Neural progenitor cell (in vitro differentiated cells): ENCODE results near the gene ST3GAL4. TPM values are rescaled to one million over a fixed set of nuclear protein-coding genes. Genes with fewer than 3 reads are reported as not detected.

Experiments used
- DNase-seq: peaks from one replicate; pipeline ENCODE4 v3.0.0-alpha.2; 2016; ENCODE audit warnings: low spot score
- H2AFZ ChIP-seq: fragments of 200-600 bp; sonication (generic); replicated peaks from 2 replicates; pipeline ENCODE4 v1.6.1; 2016; ENCODE audit warnings: antibody characterized with exemption
- H3F3A ChIP-seq: fragments of 200-600 bp; sonication (generic); 2 replicates; pipeline ENCODE4 v1.6.1; 2016; ENCODE audit warnings: antibody characterized with exemption, low read depth
- H3K27ac ChIP-seq: fragments of 200-600 bp; sonication (generic); 2 replicates; pipeline ENCODE4 v1.5.1; 2016; ENCODE audit warnings: mild to moderate bottlenecking
- H3K27me3 ChIP-seq: fragments of 200-600 bp; sonication (generic); 2 replicates; pipeline ENCODE4 v1.6.1; 2016; ENCODE audit warnings: mild to moderate bottlenecking, moderate library complexity
- H3K36me3 ChIP-seq: fragments of 200-600 bp; sonication (generic); 2 replicates; pipeline ENCODE4 v1.5.1; 2016
- H3K4me1 ChIP-seq: fragments of 200-600 bp; sonication (generic); 2 replicates; pipeline ENCODE4 v1.6.1; 2016; ENCODE audit warnings: mixed run types
- H3K4me2 ChIP-seq: fragments of 200-600 bp; sonication (generic); 2 replicates; pipeline ENCODE4 v1.6.1; 2016
- H3K4me3 ChIP-seq: fragments of 200-600 bp; sonication (generic); 2 replicates; pipeline ENCODE4 v1.5.1; 2016
- H3K79me2 ChIP-seq: fragments of 200-600 bp; sonication (generic); 2 replicates; pipeline ENCODE4 v1.6.1; 2016; ENCODE audit warnings: low read depth
- H3K9ac ChIP-seq: fragments of 200-600 bp; sonication (generic); 2 replicates; pipeline ENCODE4 v1.6.1; 2016
- H3K9me3 ChIP-seq: fragments of 200-600 bp; sonication (generic); 2 replicates; pipeline ENCODE4 v1.5.1; 2016; ENCODE audit warnings: low read depth
- H4K20me1 ChIP-seq: fragments of 200-600 bp; sonication (generic); 2 replicates; pipeline ENCODE4 v1.6.1; 2016; ENCODE audit warnings: low read depth
- H3K27ac Mint-ChIP-seq: 3 replicates; pipeline ENCODE4 v1.8.0; 2021; ENCODE audit warnings: mixed read lengths
- H3K27me3 Mint-ChIP-seq: 2 replicates; pipeline ENCODE4 v1.8.0; 2022; ENCODE audit warnings: low read depth, mild to moderate bottlenecking, inconsistent platforms, moderate library complexity, mixed read lengths; ENCODE audit not compliant: insufficient read depth
- H3K36me3 Mint-ChIP-seq: 3 replicates; pipeline ENCODE4 v1.8.0; 2021; ENCODE audit warnings: mixed read lengths
- H3K4me1 Mint-ChIP-seq: 3 replicates; pipeline ENCODE4 v1.8.0; 2021; ENCODE audit warnings: mixed read lengths
- H3K4me3 Mint-ChIP-seq: 3 replicates; pipeline ENCODE4 v1.8.0; 2021; ENCODE audit warnings: mild to moderate bottlenecking, moderate library complexity, mixed read lengths
- H3K9me3 Mint-ChIP-seq: 3 replicates; pipeline ENCODE4 v1.8.0; 2020; ENCODE audit warnings: mixed read lengths
- CTCF ChIP-seq: fragments of 200-600 bp; sonication (generic); IDR thresholded peaks from 2 replicates; pipeline ENCODE4 v1.5.1; 2017; ENCODE audit warnings: antibody characterized with exemption, mild to moderate bottlenecking
- EZH2 ChIP-seq: fragments of 200-600 bp; sonication (generic); IDR thresholded peaks from 2 replicates; pipeline ENCODE4 v1.6.1; 2017; ENCODE audit warnings: antibody characterized with exemption, mild to moderate bottlenecking, moderate library complexity
- EZH2phosphoT487 ChIP-seq: fragments of 200-600 bp; sonication (generic); IDR thresholded peaks from 2 replicates; pipeline ENCODE4 v1.6.1; 2017; ENCODE audit warnings: antibody characterized with exemption
- small RNA-seq: library from RNA; depleted of rRNA; stranded (forward); fragments of <200 nt; gene quantifications from one replicate; pipeline ENCODE3, GENCODE V24; 2015
- total RNA-seq: library from RNA; depleted of rRNA; stranded (reverse); fragments of >200 nt; gene quantifications from 2 replicates; pipeline ENCODE4 v1.2.3, GENCODE V29; 2015; ENCODE audit warnings: low replicate concordance

Gene ST3GAL4
- total RNA-seq, 1 donor from 2014 or later, result 13.0 TPM

GRCh38 chr11:126462422-126462821, 106.9 kb downstream of the ST3GAL4 start:
- TF ChIP-seq EZH2phosphoT487 (no peak), EZH2 (no peak), CTCF (no peak)
- no peaks in the 10 kb centered on the region for H3K9me3 ChIP-seq
- no peaks in the 10 kb centered on the region for H3K36me3 ChIP-seq
- no peaks in the 10 kb centered on the region for H4K20me1 ChIP-seq
- no peaks in the 10 kb centered on the region for H3K36me3 Mint-ChIP-seq
- H3K4me1 ChIP-seq, result peaks cover 3% of the 10 kb centered on the region
- no peak overlapping the region for H3K4me3 ChIP-seq
- no peak overlapping the region for H3K27ac ChIP-seq
- H3K27me3 ChIP-seq, result no peaks in the 10 kb centered on the region
- H3K79me2 ChIP-seq, result no peaks in the 10 kb centered on the region
- H3F3A ChIP-seq, result no peaks in the 10 kb centered on the region
- no peaks in the 10 kb centered on the region for H3K9me3 Mint-ChIP-seq
- no peak overlapping the region for H3K4me2 ChIP-seq
- peaks cover 8% of the 10 kb centered on the region for H3K4me1 Mint-ChIP-seq
- H3K27me3 Mint-ChIP-seq, result peaks cover 5% of the 10 kb centered on the region
- H3K4me3 Mint-ChIP-seq, result no peak overlapping the region
- no peak overlapping the region for H3K27ac Mint-ChIP-seq
- H3K9ac ChIP-seq, result no peak overlapping the region
- H2AFZ ChIP-seq, result no peak overlapping the region
- DNase-seq, result no peak

Small RNA genes lying within 50 kb of the gene (small RNA-seq; reads per million reads assigned to genes)
- not detected for gene AP001318.3

Other genes with a start within 250 kb of the ST3GAL4 start
- gene RPUSD4, start 144.0 kb upstream of the ST3GAL4 start, total RNA-seq, result 46.7 and 47.1 TPM in 2 replicates
- 42.4 and 43.2 TPM in 2 replicates for gene FAM118B, start 143.9 kb upstream of the ST3GAL4 start, total RNA-seq
- 40.0 and 58.1 TPM in 2 replicates for gene SRPRA, start 86.8 kb upstream of the ST3GAL4 start, total RNA-seq
- gene FOXRED1, start 86.5 kb upstream of the ST3GAL4 start, total RNA-seq, result 25.8 and 50.5 TPM in 2 replicates
- gene TIRAP, start 72.6 kb upstream of the ST3GAL4 start, total RNA-seq, result 4.6 and 5.3 TPM in 2 replicates
- 18.6 and 20.7 TPM in 2 replicates for gene DCPS, start 51.6 kb upstream of the ST3GAL4 start, total RNA-seq